Gastroesophageal sphincter (tissue), 4 donors: ENCODE results near the gene SLC2A4. TPM values are rescaled to one million over a fixed set of nuclear protein-coding genes. Genes with fewer than 3 reads are reported as not detected.

ENCODE experiments used
- ATAC-seq: fragments of 150-250 bp; one replicate; pipeline ENCODE4 v1.9.1; 2016; ENCODE audit warnings: mild to moderate bottlenecking, moderate library complexity
- H3K27ac ChIP-seq, 4 donors: fragments of 200-600 bp; sonication (generic) in 3 of 4; 1 replicate in 3 of 4; 2 replicates in 1 of 4; pipeline ENCODE4 v1.5.1; 2016 to 2019
- H3K27me3 ChIP-seq: fragments of 200-600 bp; sonication (generic); one replicate; pipeline ENCODE4 v1.5.1; 2019
- H3K36me3 ChIP-seq, 2 donors: fragments of 200-600 bp; sonication (generic); one replicate each; pipeline ENCODE4 v1.5.1; 2019; ENCODE audit warnings: control low read depth in 1 of 2
- H3K4me1 ChIP-seq, 3 donors: fragments of 200-600 bp; sonication (generic); 1 replicate in 2 of 3; 2 replicates in 1 of 3; pipeline ENCODE4 v1.5.1; 2016 to 2019; ENCODE audit warnings: control low read depth in 2 of 3
- H3K4me3 ChIP-seq, 2 donors: fragments of 200-600 bp; sonication (generic); one replicate each; pipeline ENCODE4 v1.5.1; 2019; ENCODE audit warnings: mild to moderate bottlenecking in 1 of 2, moderate library complexity in 1 of 2
- H3K9me3 ChIP-seq, 3 donors: fragments of 200-600 bp; sonication (generic); one replicate each; pipeline ENCODE4 v1.5.1; 2017 to 2019; ENCODE audit warnings: control low read depth in 2 of 3
- CTCF ChIP-seq, 4 experiments: fragments of 200-600 bp in 2 of 4; fragments of 450-650 bp in 2 of 4; sonication (generic) in 1 of 4; IDR thresholded peaks; one replicate each; pipeline ENCODE4 v1.5.1; 2017 to 2019; ENCODE audit warnings: antibody characterized with exemption in 4 of 4, mild to moderate bottlenecking in 2 of 4, moderate library complexity in 2 of 4
- EP300 ChIP-seq: sonication (generic); formaldehyde crosslinking; IDR thresholded peaks from one replicate; pipeline ENCODE4 v1.6.1; 2017; ENCODE audit warnings: antibody characterized with exemption, mild to moderate bottlenecking
- POLR2A ChIP-seq, 2 donors: fragments of 450-650 bp; IDR thresholded peaks; one replicate each; pipeline ENCODE4 v1.6.1; 2017; ENCODE audit warnings: antibody characterized with exemption in 2 of 2, mild to moderate bottlenecking in 2 of 2, moderate library complexity in 1 of 2
- POLR2AphosphoS5 ChIP-seq: sonication (generic); formaldehyde crosslinking; IDR thresholded peaks from one replicate; pipeline ENCODE4 v1.6.1; 2017; ENCODE audit warnings: antibody characterized with exemption
- WGBS, 2 donors: methylation state at CpG; one replicate each; pipeline ENCODE4 v1.1.5; 2018; ENCODE audit warnings: low coverage in 1 of 2; 5-methylcytosine and 5-hydroxymethylcytosine counted together
- total RNA-seq, 4 donors: library from RNA; depleted of rRNA; stranded (reverse); fragments of >200 nt; gene quantifications; one replicate each; pipeline ENCODE4 v1.1.0, GENCODE V29; 2016

Gene SLC2A4
- total RNA-seq, 4 donors from 2014 or later = 71.8 to 200 (median 149) TPM

DNA sequence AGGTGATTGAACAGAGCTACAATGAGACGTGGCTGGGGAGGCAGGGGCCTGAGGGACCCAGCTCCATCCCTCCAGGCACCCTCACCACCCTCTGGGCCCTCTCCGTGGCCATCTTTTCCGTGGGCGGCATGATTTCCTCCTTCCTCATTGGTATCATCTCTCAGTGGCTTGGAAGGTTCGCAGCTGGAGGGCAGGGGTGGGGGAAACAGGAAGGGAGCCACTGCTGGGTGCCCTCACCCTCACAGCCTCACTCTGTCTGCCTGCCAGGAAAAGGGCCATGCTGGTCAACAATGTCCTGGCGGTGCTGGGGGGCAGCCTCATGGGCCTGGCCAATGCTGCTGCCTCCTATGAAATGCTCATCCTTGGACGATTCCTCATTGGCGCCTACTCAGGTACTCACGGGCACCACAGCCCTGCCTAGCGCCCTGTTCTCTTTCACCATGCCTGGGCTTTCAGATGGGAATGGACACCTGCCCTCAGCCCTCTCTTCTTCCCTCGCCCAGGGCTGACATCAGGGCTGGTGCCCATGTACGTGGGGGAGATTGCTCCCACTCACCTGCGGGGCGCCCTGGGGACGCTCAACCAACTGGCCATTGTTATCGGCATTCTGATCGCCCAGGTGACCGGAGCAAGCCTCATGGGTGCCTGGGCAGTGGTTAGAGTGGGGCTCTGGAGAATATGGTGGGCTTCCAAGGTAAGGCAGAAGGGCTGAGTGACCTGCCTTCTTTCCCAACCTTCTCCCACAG is 2.1 kb downstream of the SLC2A4 start:
- Histone ChIP-seq H3K27me3 (no peaks in the 10 kb centered on the region), H3K9me3 (no peaks in the 10 kb centered on the region), H3K4me3 (peak overlapping the region; percentile 53 to 86), H3K27ac (peak overlapping the region; percentile 81 to 98 (median 96)), H3K36me3 (peaks cover 0 to 45% of the 10 kb centered on the region in 2 donors), H3K4me1 (peaks cover 0 to 82% (median 24%) of the 10 kb centered on the region in 3 donors)
- ATAC-seq = no peak
- WGBS, 2 donors = 85% methylated on average over 5 of the region's 18 CpGs; no CpG with 5 or more reads in 1 of the 2 donors
- TF ChIP-seq POLR2AphosphoS5 = no peak
- TF ChIP-seq CTCF (IDR thresholded peaks at IDR 0.05) = no peak
- no peak for TF ChIP-seq EP300
- TF ChIP-seq POLR2A (IDR thresholded peaks at IDR 0.05) = no peak

DNA sequence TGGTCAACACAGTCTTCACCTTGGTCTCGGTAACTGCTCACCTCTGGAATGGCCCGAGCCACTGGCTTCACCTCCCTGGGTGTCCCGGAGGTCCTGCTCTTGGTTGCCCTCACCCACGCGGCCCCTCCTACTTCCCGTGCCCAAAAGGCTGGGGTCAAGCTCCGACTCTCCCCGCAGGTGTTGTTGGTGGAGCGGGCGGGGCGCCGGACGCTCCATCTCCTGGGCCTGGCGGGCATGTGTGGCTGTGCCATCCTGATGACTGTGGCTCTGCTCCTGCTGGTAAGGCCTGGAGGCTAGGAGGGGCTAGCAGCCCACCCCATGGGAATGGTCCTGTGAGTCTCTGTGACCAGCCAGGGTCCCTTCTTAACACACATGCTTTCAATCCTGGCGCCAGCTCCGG is 3.4 kb downstream of the SLC2A4 start:
- Histone ChIP-seq H3K27me3 (peaks cover 4% of the 10 kb centered on the region), H3K27ac (peak overlapping the region in 3 of 4 donors; percentile 95 to 98 (median 98)), H3K4me3 (peak overlapping the region in 1 of 2 donors; percentile 86), H3K4me1 (peaks cover 0 to 94% (median 24%) of the 10 kb centered on the region in 3 donors), H3K9me3 (no peaks in the 10 kb centered on the region), H3K36me3 (peaks cover 0 to 45% of the 10 kb centered on the region in 2 donors)
- TF ChIP-seq EP300 (no peak), CTCF (IDR thresholded peaks at IDR 0.05) (no peak), POLR2AphosphoS5 (no peak), POLR2A (IDR thresholded peaks at IDR 0.05) (no peak)
- ATAC-seq = no peak
- no CpG with 5 or more reads among the region's 16 CpGs for WGBS, 2 donors

DNA sequence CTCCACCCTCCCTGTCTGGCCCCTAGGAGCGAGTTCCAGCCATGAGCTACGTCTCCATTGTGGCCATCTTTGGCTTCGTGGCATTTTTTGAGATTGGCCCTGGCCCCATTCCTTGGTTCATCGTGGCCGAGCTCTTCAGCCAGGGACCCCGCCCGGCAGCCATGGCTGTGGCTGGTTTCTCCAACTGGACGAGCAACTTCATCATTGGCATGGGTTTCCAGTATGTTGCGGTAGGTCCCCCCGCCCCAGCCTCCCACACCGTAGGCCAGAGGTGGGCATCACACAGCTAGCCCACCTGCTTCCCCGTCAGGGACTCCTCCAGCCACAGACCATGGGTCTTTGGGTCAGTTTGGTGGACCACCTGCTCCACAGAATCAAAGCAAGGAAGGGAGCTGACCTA is 4.2 kb downstream of the SLC2A4 start:
- Histone ChIP-seq H3K27me3 (peaks cover 12% of the 10 kb centered on the region), H3K9me3 (no peaks in the 10 kb centered on the region), H3K4me3 (no peak overlapping the region), H3K4me1 (peaks cover 0 to 95% (median 23%) of the 10 kb centered on the region in 3 donors), H3K36me3 (peaks cover 0 to 45% of the 10 kb centered on the region in 2 donors), H3K27ac (peak overlapping the region in 3 of 4 donors; percentile 95 to 98 (median 98))
- ATAC-seq = no peak
- TF ChIP-seq POLR2A (IDR thresholded peaks at IDR 0.05) = no peak
- no peak for TF ChIP-seq CTCF (IDR thresholded peaks at IDR 0.05)
- no peak for TF ChIP-seq EP300
- TF ChIP-seq POLR2AphosphoS5 = no peak
- WGBS, 2 donors = 60 to 73% methylated on average over 3 to 4 of the region's 12 CpGs

DNA sequence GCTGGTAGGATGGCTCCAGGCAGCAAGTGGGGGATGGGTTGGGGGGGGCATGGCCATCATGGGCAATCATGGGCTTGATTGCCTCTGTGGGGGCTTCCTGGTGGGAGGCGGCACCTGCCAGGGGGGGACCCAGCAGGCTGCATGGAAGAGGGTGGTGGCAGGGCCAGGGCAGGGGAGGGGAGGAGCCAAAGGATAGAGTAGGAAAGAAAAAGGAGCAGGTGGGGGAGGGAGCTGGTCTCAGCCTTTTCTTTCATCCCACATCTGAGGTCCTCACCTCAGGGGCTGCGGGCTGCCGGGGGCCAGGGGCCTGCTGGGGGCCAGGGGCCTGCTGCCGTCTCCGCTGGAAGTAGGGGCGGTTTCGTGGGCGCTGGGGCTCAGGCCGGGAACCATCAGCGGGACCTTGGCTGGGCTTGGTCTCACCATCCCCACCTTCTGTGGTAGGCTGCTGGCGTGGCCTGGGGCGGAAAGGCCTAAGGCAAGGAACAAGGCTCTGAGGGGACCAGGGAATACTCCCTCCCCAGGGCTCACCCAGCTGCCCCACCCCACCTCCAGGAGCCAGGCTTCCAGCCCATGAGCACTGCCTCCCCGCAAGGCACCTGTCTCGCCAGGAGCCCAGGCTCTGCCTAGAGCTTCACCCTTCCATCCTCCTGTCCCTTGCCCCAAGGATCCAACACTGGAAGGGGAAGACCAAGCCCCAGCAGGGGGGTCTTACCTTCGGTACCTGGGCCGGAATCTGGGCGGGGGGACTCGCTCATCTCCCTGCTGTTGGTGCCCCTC is 7.9 kb downstream of the SLC2A4 start:
- Histone ChIP-seq H3K27ac (peak overlapping the region in 3 of 4 donors; percentile 83 to 98 (median 95)), H3K4me1 (peaks cover 0 to 97% (median 27%) of the 10 kb centered on the region in 3 donors), H3K9me3 (no peaks in the 10 kb centered on the region), H3K27me3 (peaks cover 34% of the 10 kb centered on the region), H3K36me3 (peaks cover 0 to 33% of the 10 kb centered on the region in 2 donors), H3K4me3 (no peak overlapping the region)
- ATAC-seq = peak; percentile 6
- WGBS, 2 donors = 67% methylated on average over 3 of the region's 18 CpGs; no CpG with 5 or more reads in 1 of the 2 donors
- TF ChIP-seq EP300 (no peak), POLR2A (IDR thresholded peaks at IDR 0.05) (no peak), CTCF (IDR thresholded peaks at IDR 0.05) (no peak), POLR2AphosphoS5 (no peak)
